Memory B cell (primary cell): ENCODE results near the gene RPS6KA2.
A peak's percentile ranks its signal among the peaks of the same experiment; 100 is the strongest.

Source experiments
- ATAC-seq: fragments of 150-1000 bp; cut with Tn5 transposase; 2 replicates; pipeline ENCODE4 v1.10.0; 2021; ENCODE audit warnings: low read depth, mild to moderate bottlenecking, moderate library complexity
- DNase-seq, 2 donors: peaks; one replicate each; pipeline ENCODE4 v3.0.0; 2022; ENCODE audit warnings: low spot score in 2 of 2
- H3K27ac Mint-ChIP-seq: one replicate; pipeline ENCODE4 v1.8.0; 2022; ENCODE audit warnings: mild to moderate bottlenecking, moderate library complexity, mixed read lengths
- H3K27me3 Mint-ChIP-seq: one replicate; pipeline ENCODE4 v1.8.0; 2022; ENCODE audit warnings: mixed read lengths
- H3K36me3 Mint-ChIP-seq: one replicate; pipeline ENCODE4 v1.8.0; 2022; ENCODE audit warnings: mild to moderate bottlenecking, mixed read lengths
- H3K4me1 Mint-ChIP-seq: one replicate; pipeline ENCODE4 v1.8.0; 2022; ENCODE audit warnings: mixed read lengths
- H3K4me3 Mint-ChIP-seq: one replicate; pipeline ENCODE4 v1.8.0; 2022; ENCODE audit warnings: mild to moderate bottlenecking, moderate library complexity, mixed read lengths
- H3K9me3 Mint-ChIP-seq: one replicate; pipeline ENCODE4 v1.8.0; 2022; ENCODE audit warnings: mixed read lengths

Gene RPS6KA2

DNA sequence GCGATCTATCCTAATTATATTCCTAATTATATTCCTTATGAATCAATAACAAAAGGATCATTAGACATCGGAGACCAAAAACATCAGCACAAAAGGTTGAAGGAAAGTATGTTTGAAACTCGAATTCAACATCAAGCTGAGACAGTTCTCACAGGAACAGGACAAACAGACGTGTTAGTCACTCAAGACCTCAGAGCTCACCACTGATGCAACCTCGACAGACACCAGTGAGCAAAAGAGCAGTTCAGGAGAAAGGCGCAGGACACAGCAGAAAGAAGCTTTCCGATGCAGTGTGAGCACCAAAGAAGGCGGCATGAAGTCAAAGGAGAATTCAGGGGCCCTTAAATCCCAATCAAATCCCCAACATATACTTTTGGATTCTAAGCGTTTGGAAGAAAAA lies 34.2 kb downstream of the RPS6KA2 start:
- no peak overlapping the region for H3K27ac Mint-ChIP-seq
- peaks cover 7% of the 10 kb centered on the region for H3K36me3 Mint-ChIP-seq
- ATAC-seq (no peak), DNase-seq (no peak)
- H3K9me3 Mint-ChIP-seq = peaks cover 3% of the 10 kb centered on the region
- peaks cover 28% of the 10 kb centered on the region for H3K4me1 Mint-ChIP-seq
- H3K27me3 Mint-ChIP-seq = peaks cover 3% of the 10 kb centered on the region
- no peak overlapping the region for H3K4me3 Mint-ChIP-seq

DNA sequence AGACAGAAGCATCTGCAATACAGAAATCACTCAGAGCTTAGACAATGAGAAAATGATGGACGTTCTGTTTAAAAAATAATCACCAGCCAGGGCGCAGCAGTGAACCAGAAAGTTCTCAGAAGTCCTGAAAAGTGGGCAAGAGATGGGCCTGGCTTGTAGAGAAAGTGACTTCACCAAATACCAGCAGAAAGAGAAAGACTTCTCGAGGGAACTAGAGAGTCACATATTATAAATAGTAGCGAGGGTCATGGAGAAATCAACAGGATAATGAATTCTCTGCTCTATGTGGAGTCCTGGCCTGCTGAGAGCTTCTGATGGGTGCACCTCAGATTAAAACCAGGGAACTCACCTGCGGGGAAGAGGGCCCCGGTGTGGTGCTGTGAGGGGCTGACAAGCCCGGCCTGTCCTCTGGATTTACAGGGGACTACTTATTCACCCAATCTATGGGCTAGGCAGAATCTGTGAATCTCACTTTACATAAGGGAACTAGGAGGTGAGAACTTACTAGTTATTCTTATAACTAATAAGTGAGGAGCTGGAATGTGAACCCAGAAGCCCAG lies 35.0 kb downstream of the RPS6KA2 start:
- H3K36me3 Mint-ChIP-seq = peaks cover 6% of the 10 kb centered on the region
- H3K4me1 Mint-ChIP-seq = peaks cover 32% of the 10 kb centered on the region

DNA sequence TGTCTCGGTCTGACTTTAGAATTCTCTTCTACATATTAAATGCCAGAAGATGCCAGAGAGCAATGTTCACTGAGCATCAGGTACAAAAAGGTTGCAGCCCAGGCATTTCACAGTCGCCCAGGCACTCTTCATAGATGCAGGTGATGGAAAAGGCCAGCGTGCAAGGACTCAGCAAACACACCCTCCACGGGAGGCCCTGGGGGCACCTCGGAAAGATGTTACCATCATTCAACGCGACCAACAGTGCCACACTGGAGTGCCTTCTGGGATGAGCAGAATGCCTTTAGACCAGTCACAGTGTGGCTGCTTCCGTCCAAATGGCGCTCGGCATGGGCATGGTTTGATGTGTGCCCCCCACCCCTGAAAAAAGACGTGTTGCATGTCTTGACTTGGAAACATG lies 36.0 kb downstream of the RPS6KA2 start:
- Mint-ChIP-seq H3K27me3 (no peaks in the 10 kb centered on the region), H3K9me3 (no peaks in the 10 kb centered on the region), H3K4me1 (peaks cover 33% of the 10 kb centered on the region), H3K27ac (no peak overlapping the region), H3K36me3 (peaks cover 1% of the 10 kb centered on the region), H3K4me3 (no peak overlapping the region)
- no peak for DNase-seq
- no peak for ATAC-seq

More for the DNA sequence above, 35.0 kb downstream of the RPS6KA2 start:
- Mint-ChIP-seq H3K27ac (no peak overlapping the region), H3K27me3 (peaks cover 3% of the 10 kb centered on the region), H3K4me3 (no peak overlapping the region), H3K9me3 (peaks cover 3% of the 10 kb centered on the region)
- ATAC-seq (no peak), DNase-seq (no peak)

DNA sequence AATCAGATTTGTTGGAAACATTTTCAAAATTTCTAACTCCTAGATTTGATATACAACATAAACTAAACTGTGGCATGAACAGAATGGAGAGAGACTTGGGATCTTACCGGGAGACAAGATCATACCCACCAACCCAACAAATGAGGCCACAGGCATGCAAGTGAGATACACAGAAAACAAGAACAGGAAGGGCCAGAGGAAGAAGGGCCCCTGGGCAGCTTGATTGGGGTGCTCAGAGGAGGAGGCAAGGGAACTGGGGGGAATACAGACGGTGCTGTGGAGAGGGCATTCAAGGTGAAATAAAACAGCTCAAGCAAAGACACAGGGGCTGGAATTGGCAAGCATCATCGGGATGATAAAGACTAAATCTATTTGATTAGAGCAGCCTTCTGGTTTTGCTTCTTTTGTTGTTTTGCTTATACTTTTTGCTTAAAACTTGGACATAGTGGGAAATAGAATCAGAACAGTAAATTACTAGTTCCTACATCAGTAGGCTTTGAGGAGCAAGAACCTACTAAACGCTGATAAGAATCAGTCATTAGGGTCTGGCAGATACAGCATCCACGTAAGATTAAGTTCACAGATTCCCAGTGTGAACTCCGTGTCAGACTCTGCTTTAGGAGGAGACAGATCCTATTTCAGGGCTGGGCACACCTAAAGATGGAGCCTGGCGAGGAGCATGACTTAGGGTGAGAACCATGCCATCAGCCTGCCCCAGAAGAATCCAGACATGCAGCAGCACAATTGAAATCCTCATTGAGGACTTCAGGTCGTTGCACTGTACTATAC lies 37.1 kb downstream of the RPS6KA2 start:
- DNase-seq (no peak), ATAC-seq (no peak)
- Mint-ChIP-seq H3K4me3 (peak overlapping the region; percentile 71), H3K4me1 (peaks cover 33% of the 10 kb centered on the region), H3K36me3 (no peaks in the 10 kb centered on the region), H3K9me3 (no peaks in the 10 kb centered on the region), H3K27ac (peak overlapping the region; percentile 84), H3K27me3 (no peaks in the 10 kb centered on the region)

DNA sequence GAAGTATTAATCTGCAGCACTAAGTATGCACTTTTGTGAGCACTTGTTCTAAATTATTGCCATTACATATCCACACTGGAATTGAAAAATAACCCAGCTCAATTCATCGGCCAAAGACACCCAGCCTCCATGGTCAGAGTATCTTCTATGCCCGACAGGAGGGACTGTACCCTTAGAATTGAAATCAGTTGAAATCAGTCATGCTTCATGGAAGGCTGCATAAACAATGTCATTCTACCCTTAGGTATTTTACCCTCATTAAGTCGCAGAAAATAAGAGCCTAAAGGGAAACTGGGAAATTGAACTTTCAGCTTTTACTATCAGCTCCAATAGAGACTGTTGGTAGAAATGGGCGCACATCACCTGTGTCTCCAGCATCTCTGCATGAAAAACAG lies 37.7 kb downstream of the RPS6KA2 start:
- no peak for DNase-seq
- Mint-ChIP-seq H3K27me3 (no peaks in the 10 kb centered on the region), H3K4me3 (peak overlapping the region; percentile 71), H3K4me1 (peaks cover 33% of the 10 kb centered on the region), H3K36me3 (no peaks in the 10 kb centered on the region), H3K27ac (peak overlapping the region; percentile 84), H3K9me3 (no peaks in the 10 kb centered on the region)
- ATAC-seq = no peak

DNA sequence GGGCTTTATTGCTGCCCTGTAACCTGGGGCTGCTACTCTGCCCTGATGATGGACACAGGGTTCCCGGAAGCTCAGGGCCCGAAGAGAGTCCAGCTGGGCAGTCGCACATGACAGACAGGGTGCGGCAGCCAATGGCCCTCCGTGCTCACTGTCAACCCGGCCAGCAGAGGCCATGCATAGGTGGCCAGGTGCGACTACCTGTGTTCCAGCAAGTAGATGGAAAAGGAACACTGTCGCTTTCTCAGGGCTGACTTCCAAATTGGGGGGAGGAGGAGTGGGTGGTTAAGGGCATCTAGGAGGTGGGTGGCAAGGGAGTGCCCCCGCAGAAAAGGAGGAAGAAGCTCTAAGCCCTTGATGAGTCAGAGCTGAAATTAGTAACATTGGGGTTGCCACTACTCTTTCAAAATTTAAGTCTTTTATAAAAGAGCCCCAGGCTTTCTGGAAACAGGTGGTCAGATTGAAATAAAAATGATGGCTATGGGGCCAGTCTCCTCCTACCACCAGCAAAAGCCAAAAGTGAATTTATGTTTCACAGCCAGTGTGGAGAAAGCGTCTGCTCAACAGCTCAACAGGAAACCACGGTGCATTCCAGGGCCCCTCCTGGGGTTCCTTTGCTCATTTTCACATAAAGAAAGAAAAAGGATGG lies 38.2 kb downstream of the RPS6KA2 start:
- peak overlapping the region; percentile 71 for H3K4me3 Mint-ChIP-seq
- peak overlapping the region; percentile 84 for H3K27ac Mint-ChIP-seq

DNA sequence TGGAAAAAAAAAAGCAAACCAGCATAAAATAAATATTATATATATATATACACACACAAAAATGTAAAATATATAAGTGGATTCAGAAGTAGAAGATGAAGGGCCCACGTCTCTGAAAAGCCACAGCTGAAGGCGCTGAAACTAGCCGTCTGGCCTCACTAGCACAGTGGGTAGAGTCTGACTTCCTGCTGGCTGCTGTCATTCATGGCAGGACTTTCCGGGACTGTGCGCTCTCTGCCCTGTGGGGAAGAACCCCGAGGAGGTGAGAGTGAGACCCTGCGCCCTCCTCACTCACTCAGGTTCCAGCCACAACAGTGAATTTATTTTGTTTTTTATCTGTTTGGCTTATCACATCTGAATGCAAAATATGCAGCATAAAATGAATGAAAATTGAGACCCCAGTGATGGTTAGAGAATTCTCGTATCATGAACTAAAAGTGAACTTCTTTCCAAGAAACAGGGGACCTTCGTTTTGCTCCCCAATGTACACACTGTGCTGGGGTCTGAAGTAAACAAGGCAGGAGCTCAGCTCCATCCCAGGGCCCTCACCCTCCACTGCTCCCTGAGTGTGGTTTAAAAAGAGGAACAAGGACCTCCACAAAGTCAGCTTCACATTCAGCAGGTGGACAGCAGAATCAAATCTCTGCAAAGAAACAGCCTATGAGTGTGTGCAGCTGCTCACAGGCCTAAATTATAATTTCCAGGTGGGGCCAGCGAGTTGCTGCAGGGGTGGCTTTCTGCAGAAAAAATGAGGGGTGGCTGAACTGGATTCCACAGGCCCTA lies 39.2 kb downstream of the RPS6KA2 start:
- peaks cover 33% of the 10 kb centered on the region for H3K4me1 Mint-ChIP-seq
- peaks cover under 1% of the 10 kb centered on the region for H3K36me3 Mint-ChIP-seq
- no peaks in the 10 kb centered on the region for H3K9me3 Mint-ChIP-seq
- DNase-seq (peak; percentile 40 to 54), ATAC-seq (peak; percentile 88)
- peak overlapping the region; percentile 41 for H3K27ac Mint-ChIP-seq
- peak overlapping the region; percentile 71 for H3K4me3 Mint-ChIP-seq
- no peaks in the 10 kb centered on the region for H3K27me3 Mint-ChIP-seq

More for the DNA sequence above, 38.2 kb downstream of the RPS6KA2 start:
- no peaks in the 10 kb centered on the region for H3K9me3 Mint-ChIP-seq
- no peaks in the 10 kb centered on the region for H3K36me3 Mint-ChIP-seq
- DNase-seq (no peak), ATAC-seq (no peak)
- no peaks in the 10 kb centered on the region for H3K27me3 Mint-ChIP-seq
- peaks cover 33% of the 10 kb centered on the region for H3K4me1 Mint-ChIP-seq

DNA sequence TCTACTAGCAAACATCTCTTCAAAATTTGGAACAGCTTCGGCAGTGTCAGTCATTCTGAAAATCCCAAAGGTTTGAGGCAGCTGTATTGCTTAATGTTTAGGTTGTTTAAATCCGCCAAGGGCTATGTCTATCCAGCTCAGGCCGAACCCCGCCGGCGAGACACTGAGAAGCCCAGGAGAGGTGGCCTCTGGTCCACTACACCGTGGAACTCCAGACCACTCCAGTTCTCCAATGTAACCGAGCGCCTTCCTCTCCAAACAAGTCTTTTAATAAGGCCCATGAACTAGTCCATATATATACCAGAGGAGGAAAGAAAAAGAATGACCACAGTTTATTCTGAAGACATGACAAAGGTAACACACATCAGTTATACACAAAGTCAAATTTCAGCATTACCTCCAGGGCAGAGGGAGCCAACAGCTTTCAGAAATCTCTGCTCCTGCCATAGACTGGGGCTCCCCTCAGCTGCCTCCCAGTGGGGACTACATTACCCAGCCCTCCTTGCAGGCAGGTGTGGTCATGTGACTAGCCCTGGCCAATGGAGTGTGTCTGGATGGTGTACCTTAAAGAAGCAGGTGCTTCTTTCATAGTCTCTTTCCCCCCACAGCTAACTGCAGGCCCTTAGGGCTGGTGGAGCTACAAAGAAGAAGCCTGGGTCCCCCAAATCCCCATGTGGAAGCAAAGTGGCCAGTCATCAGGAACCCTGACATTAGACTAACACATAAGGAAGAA lies 40.5 kb downstream of the RPS6KA2 start, which contains the start of gene RAMACL:
TSS of gene RAMACL (minus strand) at position 255 of the 733 bp plus-strand sequence. CDS start at position 54, 201 bp downstream.
- H3K4me3 Mint-ChIP-seq = peak within 1 kb of the TSS; percentile 27
- ATAC-seq (peak; percentile 84), DNase-seq (peak; percentile 42 to 56)
- H3K27ac Mint-ChIP-seq = peak within 1 kb of the TSS; percentile 41
- H3K4me1 Mint-ChIP-seq = peaks cover 33% of the 10 kb centered on the region
- no peaks in the 10 kb centered on the region for H3K27me3 Mint-ChIP-seq
- H3K36me3 Mint-ChIP-seq = peaks cover 1% of the 10 kb centered on the region
- no peaks in the 10 kb centered on the region for H3K9me3 Mint-ChIP-seq

DNA sequence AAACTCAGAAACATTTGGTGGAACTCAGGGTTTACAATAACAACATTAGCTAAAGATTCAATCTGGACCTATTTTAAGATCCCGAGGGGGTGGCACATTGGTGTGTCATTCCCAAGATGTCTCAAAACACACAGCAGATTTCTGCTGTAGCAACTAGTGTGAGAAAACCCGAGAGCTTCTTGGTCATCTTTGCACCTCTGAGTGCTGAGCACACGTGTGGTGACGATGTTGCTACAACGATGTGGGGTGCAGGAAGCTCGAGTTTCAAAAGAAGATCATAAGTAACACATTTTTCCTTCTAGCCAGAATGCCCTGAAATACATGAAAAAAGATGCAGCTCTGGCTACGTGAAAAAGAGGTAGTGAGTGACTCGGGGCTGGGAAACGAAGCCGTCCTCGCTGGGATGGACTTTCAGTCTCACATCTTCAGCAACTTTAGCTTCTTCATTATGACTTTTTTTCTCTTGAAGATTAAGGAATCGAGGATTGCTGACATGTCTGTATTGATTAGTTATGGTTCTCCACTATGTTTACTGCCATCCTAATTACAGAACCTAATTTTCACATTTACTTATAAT lies 42.1 kb downstream of the RPS6KA2 start:
- DNase-seq (no peak), ATAC-seq (no peak)
- Mint-ChIP-seq H3K27me3 (no peaks in the 10 kb centered on the region), H3K27ac (no peak overlapping the region), H3K9me3 (no peaks in the 10 kb centered on the region), H3K36me3 (peaks cover 1% of the 10 kb centered on the region), H3K4me1 (peaks cover 30% of the 10 kb centered on the region), H3K4me3 (no peak overlapping the region)

DNA sequence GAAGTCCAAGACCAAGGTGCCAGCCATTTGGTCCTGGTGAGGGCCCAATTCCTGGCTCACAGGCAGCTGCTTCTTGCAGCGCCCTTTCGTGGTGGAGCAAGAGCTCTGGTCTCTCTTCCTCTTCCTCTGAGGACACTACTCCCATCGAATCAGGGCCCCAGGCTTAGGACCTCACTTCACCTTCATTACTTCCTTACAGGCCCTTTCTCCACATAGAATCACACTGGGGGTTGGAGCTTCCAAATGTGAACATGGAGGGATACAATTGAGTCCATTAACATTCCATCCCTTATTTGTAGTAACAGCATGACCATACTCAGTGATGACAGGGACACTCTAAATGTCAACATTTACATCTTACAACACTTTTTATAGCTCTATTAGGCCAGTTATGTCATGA lies 42.9 kb downstream of the RPS6KA2 start:
- no peak for DNase-seq
- H3K9me3 Mint-ChIP-seq = no peaks in the 10 kb centered on the region
- peaks cover 22% of the 10 kb centered on the region for H3K4me1 Mint-ChIP-seq
- no peak overlapping the region for H3K27ac Mint-ChIP-seq
- peaks cover 1% of the 10 kb centered on the region for H3K36me3 Mint-ChIP-seq
- H3K27me3 Mint-ChIP-seq = no peaks in the 10 kb centered on the region
- H3K4me3 Mint-ChIP-seq = no peak overlapping the region
- no peak for ATAC-seq

DNA sequence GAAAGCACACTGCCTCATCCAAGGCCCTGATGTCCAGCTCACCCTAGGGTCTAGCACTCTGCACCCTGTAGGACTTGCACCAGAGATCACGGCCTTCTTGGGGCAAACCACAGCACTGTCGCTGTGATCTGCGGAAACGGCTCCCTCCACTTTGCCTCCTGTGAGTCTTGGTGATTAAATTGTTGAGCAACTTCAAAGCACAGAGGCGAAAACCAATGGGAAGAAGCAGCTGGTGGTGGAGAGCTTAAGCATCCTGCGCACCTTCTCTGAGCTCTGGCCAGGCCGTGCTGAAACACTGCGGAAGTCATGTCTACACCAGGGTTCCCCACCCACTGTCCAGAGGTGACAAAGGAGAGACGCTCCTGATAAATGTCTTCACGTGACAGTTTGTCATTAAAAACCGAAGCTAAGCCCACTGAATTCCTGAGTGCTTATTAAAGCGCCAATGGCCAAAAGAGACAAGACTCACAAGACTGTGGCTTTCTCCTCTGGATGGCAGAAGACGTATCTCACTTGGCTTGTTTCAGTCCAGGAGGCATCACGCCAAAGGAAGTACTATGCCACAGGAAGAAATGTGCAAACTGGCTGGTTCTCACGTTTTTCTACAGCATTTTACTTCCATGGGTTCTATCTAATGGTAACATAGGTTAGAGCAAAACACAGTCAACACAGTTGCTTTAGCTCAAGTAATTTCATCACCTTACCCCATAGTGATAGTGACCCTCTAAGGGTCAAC lies 43.7 kb downstream of the RPS6KA2 start:
- H3K27ac Mint-ChIP-seq = no peak overlapping the region
- H3K27me3 Mint-ChIP-seq = no peaks in the 10 kb centered on the region
- no peak for ATAC-seq
- no peak for DNase-seq
- peaks cover 15% of the 10 kb centered on the region for H3K4me1 Mint-ChIP-seq
- H3K9me3 Mint-ChIP-seq = no peaks in the 10 kb centered on the region
- peaks cover 1% of the 10 kb centered on the region for H3K36me3 Mint-ChIP-seq
- no peak overlapping the region for H3K4me3 Mint-ChIP-seq

DNA sequence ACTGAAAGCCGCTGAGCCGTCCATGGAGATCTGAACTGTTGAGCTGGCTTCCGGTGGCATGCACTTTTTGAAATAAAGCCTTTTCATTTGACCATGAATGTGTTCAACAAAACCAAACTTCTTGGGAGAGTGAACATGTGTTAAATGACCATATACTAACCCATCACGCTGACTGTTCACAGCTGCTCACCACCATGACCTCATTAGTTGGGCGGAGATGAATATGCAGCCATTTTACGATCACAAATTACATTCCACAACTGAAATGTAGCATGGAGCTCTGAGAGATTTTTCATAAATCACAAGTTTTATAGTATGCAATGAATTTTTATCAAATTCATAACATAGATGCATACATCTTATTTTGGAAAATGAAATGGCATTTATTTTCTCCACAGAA lies 44.8 kb downstream of the RPS6KA2 start:
- ATAC-seq (no peak), DNase-seq (no peak)
- Mint-ChIP-seq H3K4me1 (peaks cover 7% of the 10 kb centered on the region), H3K9me3 (peaks cover 2% of the 10 kb centered on the region), H3K4me3 (no peak overlapping the region), H3K27me3 (no peaks in the 10 kb centered on the region), H3K36me3 (peaks cover 3% of the 10 kb centered on the region), H3K27ac (no peak overlapping the region)
